NCI-H2196 (cell line): Measurements from ENCODE around the gene ABCG4.
A peak's percentile ranks its signal among the peaks of the same experiment; 100 is the strongest.
"Not testable (repeated sequence)": the region's sequence is repeated elsewhere in the genome, so short reads cannot be mapped to it uniquely, and the experiment has no call there.

Experiments used
- DNase-seq: peaks from one replicate; lab custom pipeline; 2025; ENCODE audit not compliant: unreplicated experiment; lab: John Stamatoyannopoulos, UW

Gene ABCG4

GRCh38 chr11:119149018-119149785 lies at the start of gene ABCG4:
ABCG4 (plus strand) TSS chr11:119149052; CDS start chr11:119149966, 914 bp downstream.
- no peak for DNase-seq

DNA sequence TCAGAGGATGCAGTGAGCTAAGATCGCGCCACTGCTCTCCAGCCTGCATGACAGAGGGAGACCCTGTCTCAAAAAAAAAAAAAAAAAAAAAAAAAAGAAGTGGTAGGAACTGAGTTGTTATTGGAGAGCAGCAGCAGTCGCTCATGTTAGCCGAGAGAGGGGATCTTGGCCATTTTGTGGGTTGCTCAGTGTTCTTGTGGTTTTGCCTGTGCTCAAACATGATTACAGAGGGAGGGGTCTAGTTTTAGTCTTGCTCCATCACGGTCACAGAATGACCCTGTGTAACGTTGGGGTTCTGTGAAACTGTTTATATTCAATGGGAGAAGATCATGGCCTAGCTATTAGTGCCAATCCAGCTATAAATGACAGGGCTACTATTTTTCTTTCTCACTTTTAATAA lies 49.1 kb upstream of the ABCG4 start:
- DNase-seq, result no peak

GRCh38 chr11:119100246-119100970 lies 48.4 kb upstream of the ABCG4 start:
- DNase-seq, result peak; percentile 30

GRCh38 chr11:119100994-119101758 lies 47.7 kb upstream of the ABCG4 start:
- DNase-seq, result no peak

DNA sequence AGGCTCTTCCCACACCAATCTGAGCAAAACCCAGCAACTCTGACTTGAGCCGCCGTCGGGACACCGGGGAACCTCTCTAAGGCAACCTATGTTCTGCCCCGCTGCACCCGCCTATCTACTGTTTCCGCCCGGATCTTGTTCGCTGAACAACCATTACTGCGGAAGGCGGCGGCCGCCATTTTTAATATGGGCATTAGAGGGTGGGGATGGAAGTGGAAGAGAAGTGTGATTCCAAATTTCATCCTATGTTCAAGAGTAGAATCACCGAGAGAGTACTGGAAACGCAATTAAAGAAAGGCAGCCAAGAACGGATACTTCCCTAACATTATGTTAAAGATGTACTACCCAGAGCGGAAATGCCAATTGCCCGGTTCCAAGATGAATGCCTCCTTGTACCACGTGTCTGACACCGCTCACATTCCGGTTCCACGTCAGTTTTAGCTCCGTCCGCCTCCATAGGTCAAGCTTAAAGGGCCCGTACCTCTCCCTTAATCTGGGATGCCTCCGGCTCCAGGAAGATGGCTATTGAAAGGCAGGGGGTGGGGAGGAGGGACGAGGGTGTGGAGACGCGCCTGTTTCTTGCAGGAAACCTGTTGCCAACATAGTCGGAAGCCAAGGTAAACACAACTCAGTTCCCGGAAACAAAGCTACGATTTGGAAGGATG lies 47.0 kb upstream of the ABCG4 start, which contains the start of gene DPAGT1:
Gene DPAGT1 (minus strand): TSS at position 95 of the 665 bp plus-strand sequence. CDS start 198 bp downstream, outside the sequence.
- DNase-seq, result peak; percentile 95

DNA sequence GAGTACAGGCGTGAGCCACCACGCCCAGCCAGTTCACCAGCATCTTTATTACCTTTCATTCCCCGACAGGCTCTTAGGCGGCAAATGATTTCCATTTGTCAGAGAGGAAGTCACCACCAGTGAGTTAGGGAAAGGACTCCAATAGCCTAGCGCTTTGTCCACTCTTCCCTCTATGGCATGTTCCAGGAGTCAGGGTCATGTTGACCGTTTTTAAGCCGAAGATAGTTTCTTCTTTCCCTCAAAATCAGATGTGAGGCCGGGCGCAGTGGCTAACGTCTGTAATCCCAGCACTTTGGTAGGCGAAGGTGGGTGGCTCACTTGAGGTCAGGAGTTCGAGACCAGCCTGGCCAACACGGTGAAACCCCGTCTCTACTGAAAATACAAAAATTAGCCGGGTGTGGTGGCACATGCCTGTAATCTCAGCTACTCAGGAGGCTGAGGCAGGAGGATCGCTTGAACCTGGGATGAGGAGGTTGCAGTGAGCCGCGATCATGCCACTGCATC lies 45.6 kb upstream of the ABCG4 start:
- not testable (repeated sequence) for DNase-seq

DNA sequence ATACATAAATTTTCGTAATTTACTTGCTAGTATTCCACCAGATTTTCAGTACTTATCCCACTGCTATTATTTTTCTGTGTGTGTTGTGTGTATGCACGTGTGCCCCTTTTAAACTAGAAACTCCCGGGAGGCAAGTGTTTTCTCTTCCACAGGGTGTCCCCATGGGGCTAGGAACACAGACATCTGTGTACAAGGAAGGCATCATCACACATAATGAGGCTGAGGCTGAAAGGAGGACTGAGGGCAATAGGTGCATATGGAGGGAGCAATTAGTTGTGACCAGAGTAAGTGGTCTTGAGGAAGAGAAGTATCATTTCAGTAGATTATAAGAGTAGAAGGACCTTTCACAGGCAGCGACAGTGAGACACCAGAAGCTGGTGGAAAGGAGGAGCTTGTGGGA lies 45.1 kb upstream of the ABCG4 start:
- no peak for DNase-seq

GRCh38 chr11:119106564-119107537 lies 42.0 kb upstream of the ABCG4 start, which contains the start of gene C2CD2L:
C2CD2L (plus strand) TSS chr11:119107344; CDS start chr11:119107742, 398 bp downstream.
- peak; percentile 91 for DNase-seq

DNA sequence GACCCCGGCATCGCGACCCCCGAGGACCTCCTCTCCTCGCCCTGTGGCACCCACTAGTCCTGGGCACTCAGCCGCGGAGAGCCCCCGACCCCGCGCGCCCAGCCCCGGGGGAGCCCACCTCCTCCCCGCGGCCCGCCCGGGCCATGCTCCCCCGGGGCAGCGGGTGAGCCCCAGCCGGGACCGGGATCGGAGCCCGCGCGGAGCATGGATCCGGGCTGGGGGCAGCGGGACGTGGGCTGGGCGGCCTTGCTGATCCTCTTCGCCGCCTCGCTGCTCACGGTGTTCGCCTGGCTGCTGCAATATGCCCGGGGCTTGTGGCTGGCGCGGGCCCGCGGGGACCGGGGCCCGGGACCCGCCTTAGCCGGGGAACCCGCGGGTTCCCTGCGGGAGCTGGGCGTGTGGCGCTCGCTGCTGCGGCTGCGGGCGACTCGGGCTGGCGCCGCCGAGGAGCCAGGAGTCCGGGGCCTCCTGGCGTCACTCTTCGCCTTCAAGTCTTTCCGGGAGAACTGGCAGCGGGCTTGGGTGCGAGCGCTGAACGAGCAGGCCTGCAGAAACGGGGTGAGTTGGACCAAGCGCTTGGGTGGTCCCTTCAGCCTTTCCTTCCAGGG lies 41.2 kb upstream of the ABCG4 start:
- DNase-seq, result no peak

DNA sequence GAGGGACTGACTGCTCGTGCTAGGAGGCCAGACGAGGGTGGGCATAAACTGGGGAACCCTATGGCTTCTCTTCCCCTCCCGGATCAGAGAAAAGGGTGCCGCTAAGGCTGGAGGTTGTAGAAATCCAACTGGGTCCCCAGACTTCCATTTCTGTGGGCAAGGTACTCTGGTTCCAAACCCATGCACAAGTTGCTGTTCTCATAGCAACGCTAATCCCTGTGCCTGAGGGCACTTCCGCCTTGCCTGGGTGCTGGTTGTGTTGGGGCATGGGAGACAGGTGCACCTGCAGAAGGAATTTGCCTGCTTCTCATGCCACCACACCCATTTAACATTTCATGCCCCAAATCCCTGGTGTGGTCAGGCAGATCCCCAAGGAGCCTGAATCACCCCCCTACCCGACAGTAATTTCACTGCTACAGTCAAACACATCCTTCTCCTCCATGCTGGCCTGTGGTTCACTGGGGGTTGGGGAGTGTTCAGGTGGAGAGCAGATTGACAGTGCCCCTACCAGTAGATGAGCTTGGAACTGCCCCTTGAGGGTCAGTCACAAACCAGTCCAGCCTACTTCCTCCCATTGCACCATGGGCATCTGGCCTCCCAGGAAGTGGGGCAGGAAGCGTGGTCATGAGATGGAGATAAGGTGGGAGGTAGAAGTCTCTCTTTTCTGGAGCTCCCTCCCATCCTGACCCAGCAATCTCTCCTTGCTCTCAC lies 40.6 kb upstream of the ABCG4 start:
- peak; percentile 59 for DNase-seq

DNA sequence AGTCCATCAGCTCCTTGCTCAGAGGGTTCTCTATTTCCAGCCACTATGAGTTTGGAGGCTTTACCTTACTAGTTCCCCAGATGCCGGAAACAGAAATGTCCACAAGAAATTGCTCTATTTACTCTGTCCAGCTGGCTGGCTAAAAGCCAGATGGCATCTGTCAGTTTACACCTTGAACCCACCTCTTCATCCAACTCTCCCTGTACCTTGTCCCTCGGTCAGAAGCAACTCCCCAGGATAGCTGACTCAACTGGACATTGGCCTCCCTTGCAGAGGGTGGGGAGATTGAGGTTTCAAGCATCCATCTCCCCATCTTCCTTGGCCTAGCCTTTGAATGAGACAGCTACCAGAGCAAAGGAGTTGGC lies 40.0 kb upstream of the ABCG4 start:
- no peak for DNase-seq

- no peak for DNase-seq
These were observed 39.0 kb upstream of the ABCG4 start for GRCh38 chr11:119109843-119110242.

- no peak for DNase-seq
These were observed 38.4 kb upstream of the ABCG4 start for GRCh38 chr11:119110439-119110838.

DNA sequence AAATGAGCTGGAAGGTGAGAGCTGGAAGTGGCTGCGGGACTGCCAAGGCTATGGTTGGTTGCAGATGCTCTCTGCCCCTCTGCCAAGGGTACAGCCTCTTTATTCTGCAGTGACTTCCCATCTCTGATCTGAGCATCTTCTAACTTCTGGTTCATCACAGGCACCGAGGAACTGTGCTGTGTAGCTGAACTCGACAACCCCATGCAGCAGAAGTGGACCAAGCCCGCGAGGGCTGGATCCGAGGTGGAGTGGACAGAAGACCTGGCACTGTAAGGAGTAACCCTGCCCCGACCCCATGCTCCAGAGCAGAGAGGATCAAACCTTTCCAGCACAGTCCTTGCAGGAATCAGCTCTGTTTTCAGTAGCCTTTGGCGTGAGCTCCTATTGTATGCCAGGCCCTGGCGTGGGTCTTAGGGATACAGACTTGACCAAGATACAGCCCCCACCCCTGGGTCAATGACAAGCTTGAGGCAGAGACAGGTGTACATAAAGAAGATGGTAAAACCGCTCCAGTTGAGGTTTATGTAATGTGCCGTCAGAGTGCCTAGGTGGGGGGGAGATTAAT lies 37.4 kb upstream of the ABCG4 start:
- DNase-seq, result no peak

- DNase-seq, result no peak
These were observed 36.4 kb upstream of the ABCG4 start for GRCh38 chr11:119112314-119113020.

GRCh38 chr11:119113716-119114115 lies 35.1 kb upstream of the ABCG4 start:
- no peak for DNase-seq

- DNase-seq, result no peak
These were observed 34.5 kb upstream of the ABCG4 start for GRCh38 chr11:119114351-119114750.
